ENCODE data around the gene FFAR3.
"Not testable (repeated sequence)": the region's sequence is repeated elsewhere in the genome, so short reads cannot be mapped to it uniquely, and the experiment has no call there.

The FFAR3 gene

GRCh38 chr19:35401416-35401815, 43.2 kb downstream of the FFAR3 start:
- not testable (repeated sequence) for DNase-seq

GRCh38 chr19:35403116-35403760, 45.0 kb downstream of the FFAR3 start:
- no peak for DNase-seq

GRCh38 chr19:35404879-35405622, 46.8 kb downstream of the FFAR3 start:
- no peak for DNase-seq

GRCh38 chr19:35407619-35408018, 49.4 kb downstream of the FFAR3 start:
- DNase-seq = no peak

- DNase-seq = no peak
Observed at GRCh38 chr19:35408284-35409171, 50.3 kb downstream of the FFAR3 start.

- no peak for DNase-seq
Observed at GRCh38 chr19:35409191-35409590, 50.9 kb downstream of the FFAR3 start.

Data from right kidney (tissue), 1 donor.